Measurements from ENCODE around the gene DCAF12L2. TPM values are rescaled to one million over a fixed set of nuclear protein-coding genes. Genes with fewer than 3 reads are reported as not detected.
A peak's percentile ranks its signal among the peaks of the same experiment; 100 is the strongest.

The DCAF12L2 gene
- total RNA-seq, 4 donors from 2014 or later, result not detected

- Histone ChIP-seq H3K4me3 (peak overlapping the region in 2 of 4 donors; percentile 25 to 30), H3K27me3 (no peaks in the 10 kb centered on the region), H3K4me1 (no peaks in the 10 kb centered on the region), H3K36me3 (no peaks in the 10 kb centered on the region), H3K9me3 (no peaks in the 10 kb centered on the region), H3K27ac (no peak overlapping the region)
- intact Hi-C loops (cut with DNase I; ENCODE audit: low total_unique reads) (no loop called here), in situ Hi-C loops (cut with MboI; ENCODE audit: low sequenced_read_pairs in 4 of 4) (no loop called here)
- no peak for TF ChIP-seq CTCF (IDR thresholded peaks at IDR 0.05 in 4 of 5, conservative IDR thresholded peaks at IDR 0.05 in 1 of 5)
- no peak for TF ChIP-seq POLR2A (IDR thresholded peaks at IDR 0.05)
- DNase-seq (no peak), ATAC-seq (no peak)
Observed at GRCh38 chrX:126165401-126165720, 728 bp downstream of the DCAF12L2 start.

- intact Hi-C loops (cut with DNase I; ENCODE audit: low total_unique reads), result no loop called here
- no peak for DNase-seq
- H3K27me3 ChIP-seq, result no peaks in the 10 kb centered on the region
- H3K9me3 ChIP-seq, result no peaks in the 10 kb centered on the region
- no peak overlapping the region for H3K4me3 ChIP-seq
- no peak for ATAC-seq
- no peak overlapping the region for H3K27ac ChIP-seq
- in situ Hi-C loops (cut with MboI; ENCODE audit: low sequenced_read_pairs in 4 of 4), result no loop called here
- H3K4me1 ChIP-seq, result no peaks in the 10 kb centered on the region
- TF ChIP-seq POLR2A (IDR thresholded peaks at IDR 0.05) (no peak), CTCF (IDR thresholded peaks at IDR 0.05 in 4 of 5, conservative IDR thresholded peaks at IDR 0.05 in 1 of 5) (no peak)
- no peaks in the 10 kb centered on the region for H3K36me3 ChIP-seq
Observed at GRCh38 chrX:126164689-126165400, 1.2 kb downstream of the DCAF12L2 start.

GRCh38 chrX:126164226-126164625, 1.9 kb downstream of the DCAF12L2 start:
- intact Hi-C loops (cut with DNase I; ENCODE audit: low total_unique reads) (no loop called here), in situ Hi-C loops (cut with MboI; ENCODE audit: low sequenced_read_pairs in 4 of 4) (no loop called here)
- no peak for TF ChIP-seq CTCF (IDR thresholded peaks at IDR 0.05 in 4 of 5, conservative IDR thresholded peaks at IDR 0.05 in 1 of 5)
- no peak for TF ChIP-seq POLR2A (IDR thresholded peaks at IDR 0.05)
- no peaks in the 10 kb centered on the region for H3K9me3 ChIP-seq
- H3K27me3 ChIP-seq, result no peaks in the 10 kb centered on the region
- H3K4me1 ChIP-seq, result no peaks in the 10 kb centered on the region
- no peak overlapping the region for H3K27ac ChIP-seq
- ATAC-seq, result no peak
- H3K36me3 ChIP-seq, result no peaks in the 10 kb centered on the region
- no peak overlapping the region for H3K4me3 ChIP-seq
- DNase-seq, result no peak

- Histone ChIP-seq H3K27me3 (no peaks in the 10 kb centered on the region), H3K9me3 (no peaks in the 10 kb centered on the region), H3K36me3 (no peaks in the 10 kb centered on the region), H3K4me3 (no peak overlapping the region), H3K27ac (no peak overlapping the region), H3K4me1 (no peaks in the 10 kb centered on the region)
- no peak for ATAC-seq
- no peak for DNase-seq
- intact Hi-C loops (cut with DNase I; ENCODE audit: low total_unique reads) (no loop called here), in situ Hi-C loops (cut with MboI; ENCODE audit: low sequenced_read_pairs in 4 of 4) (no loop called here)
- TF ChIP-seq CTCF (IDR thresholded peaks at IDR 0.05 in 4 of 5, conservative IDR thresholded peaks at IDR 0.05 in 1 of 5) (no peak), POLR2A (IDR thresholded peaks at IDR 0.05) (no peak)
Observed at GRCh38 chrX:126141014-126141413, 25.1 kb downstream of the DCAF12L2 start.

GRCh38 chrX:126137899-126138298, 28.2 kb downstream of the DCAF12L2 start:
- ATAC-seq (no peak), DNase-seq (no peak)
- H3K27me3 ChIP-seq, result no peaks in the 10 kb centered on the region
- no peak overlapping the region for H3K4me3 ChIP-seq
- no peaks in the 10 kb centered on the region for H3K36me3 ChIP-seq
- intact Hi-C loops (cut with DNase I; ENCODE audit: low total_unique reads), result no loop called here
- no peak overlapping the region for H3K27ac ChIP-seq
- in situ Hi-C loops (cut with MboI; ENCODE audit: low sequenced_read_pairs in 4 of 4), result no loop called here
- no peaks in the 10 kb centered on the region for H3K9me3 ChIP-seq
- no peaks in the 10 kb centered on the region for H3K4me1 ChIP-seq
- TF ChIP-seq POLR2A (IDR thresholded peaks at IDR 0.05) (no peak), CTCF (IDR thresholded peaks at IDR 0.05 in 4 of 5, conservative IDR thresholded peaks at IDR 0.05 in 1 of 5) (no peak)
